Choroid plexus epithelial cell (primary cell): ENCODE data around the gene PLEKHB1.

Experiments used
- DNase-seq: peaks from one replicate; pipeline ENCODE4 v3.0.0-alpha.2; 2010; ENCODE audit warnings: low read depth
- H3K4me3 ChIP-seq: 2 replicates; pipeline ENCODE4 v1.5.1; 2011; ENCODE audit warnings: low read depth, mild to moderate bottlenecking, control low read depth, low read length, moderate library complexity
- CTCF ChIP-seq: conservative IDR thresholded peaks from 2 replicates; pipeline ENCODE4 v1.5.1; 2011; ENCODE audit warnings: low read depth, mild to moderate bottlenecking, control low read depth, inconsistent platforms, low read length, moderate library complexity

Gene PLEKHB1

GRCh38 chr11:73645972-73646631 is at the start of gene PLEKHB1:
PLEKHB1 (plus strand) TSS chr11:73646581; CDS start chr11:73646609, 28 bp downstream.
- no peak for TF ChIP-seq CTCF
- DNase-seq = no peak
- H3K4me3 ChIP-seq = no peak within 1 kb of the TSS

- no peak for TF ChIP-seq CTCF
- H3K4me3 ChIP-seq = peak overlapping the region; percentile 84
- no peak for DNase-seq
Measured at GRCh38 chr11:73597336-73597955, 48.9 kb upstream of the PLEKHB1 start.

GRCh38 chr11:73597956-73598718 is 48.2 kb upstream of the PLEKHB1 start, which contains the start of gene FAM168A:
FAM168A (minus strand) TSS chr11:73598112; CDS start chr11:73468474, 129,638 bp downstream.
- no peak for TF ChIP-seq CTCF
- DNase-seq = peak; percentile 99
- peak within 1 kb of the TSS; percentile 84 for H3K4me3 ChIP-seq

- no peak for TF ChIP-seq CTCF
- peak overlapping the region; percentile 84 for H3K4me3 ChIP-seq
- DNase-seq = no peak
Measured at GRCh38 chr11:73598719-73599379, 47.5 kb upstream of the PLEKHB1 start.

- no peak overlapping the region for H3K4me3 ChIP-seq
- no peak for TF ChIP-seq CTCF
- DNase-seq = no peak
Measured at GRCh38 chr11:73612601-73613140, 33.7 kb upstream of the PLEKHB1 start.

GRCh38 chr11:73614591-73614990 is 31.8 kb upstream of the PLEKHB1 start:
- H3K4me3 ChIP-seq = no peak overlapping the region
- DNase-seq = no peak
- no peak for TF ChIP-seq CTCF
